Activated CD4-positive, alpha-beta memory T cell treated with anti-CD3 and anti-CD28 coated beads, Interleukin-2, amount 10 ng/mL, durations not matched to agents 7 days and 5 days (primary cell): ENCODE results near the gene RBBP8NL. TPM values are rescaled to one million over a fixed set of nuclear protein-coding genes. Genes with fewer than 3 reads are reported as not detected.

ENCODE experiments used
- CTCF ChIA-PET: fragments of 350-600 bp; sonication (Branson Sonifier 250); formaldehyde crosslinking; loops from one replicate; lab custom pipeline; 2021; ENCODE audit warnings: antibody characterized with exemption, inconsistent platforms; lab: Charles Lee
- POLR2A ChIA-PET: fragments of 350-600 bp; sonication (Branson Sonifier 250); formaldehyde crosslinking; loops from one replicate; lab custom pipeline; 2021; ENCODE audit warnings: antibody characterized with exemption; lab: Charles Lee
- DNase-seq: peaks from one replicate; pipeline ENCODE4 v3.0.0-alpha.2; 2020
- H3K27ac Mint-ChIP-seq: one replicate; pipeline ENCODE4 v1.8.0; 2021; ENCODE audit warnings: mild to moderate bottlenecking, mixed read lengths
- H3K27me3 Mint-ChIP-seq: one replicate; pipeline ENCODE4 v1.8.0; 2021; ENCODE audit warnings: mixed read lengths
- H3K36me3 Mint-ChIP-seq: one replicate; pipeline ENCODE4 v1.8.0; 2021; ENCODE audit warnings: low read depth, mixed read lengths
- H3K4me1 Mint-ChIP-seq: one replicate; pipeline ENCODE4 v1.8.0; 2021; ENCODE audit warnings: mixed read lengths
- H3K4me3 Mint-ChIP-seq: one replicate; pipeline ENCODE4 v1.8.0; 2021; ENCODE audit warnings: mild to moderate bottlenecking, mixed read lengths
- H3K9me3 Mint-ChIP-seq: one replicate; pipeline ENCODE4 v1.8.0; 2021; ENCODE audit warnings: mixed read lengths
- total RNA-seq, 2 experiments: library from RNA; stranded (reverse); gene quantifications; one replicate each; pipeline ENCODE4 v1.2.3, GENCODE V29; 2021

The RBBP8NL gene, protein sequence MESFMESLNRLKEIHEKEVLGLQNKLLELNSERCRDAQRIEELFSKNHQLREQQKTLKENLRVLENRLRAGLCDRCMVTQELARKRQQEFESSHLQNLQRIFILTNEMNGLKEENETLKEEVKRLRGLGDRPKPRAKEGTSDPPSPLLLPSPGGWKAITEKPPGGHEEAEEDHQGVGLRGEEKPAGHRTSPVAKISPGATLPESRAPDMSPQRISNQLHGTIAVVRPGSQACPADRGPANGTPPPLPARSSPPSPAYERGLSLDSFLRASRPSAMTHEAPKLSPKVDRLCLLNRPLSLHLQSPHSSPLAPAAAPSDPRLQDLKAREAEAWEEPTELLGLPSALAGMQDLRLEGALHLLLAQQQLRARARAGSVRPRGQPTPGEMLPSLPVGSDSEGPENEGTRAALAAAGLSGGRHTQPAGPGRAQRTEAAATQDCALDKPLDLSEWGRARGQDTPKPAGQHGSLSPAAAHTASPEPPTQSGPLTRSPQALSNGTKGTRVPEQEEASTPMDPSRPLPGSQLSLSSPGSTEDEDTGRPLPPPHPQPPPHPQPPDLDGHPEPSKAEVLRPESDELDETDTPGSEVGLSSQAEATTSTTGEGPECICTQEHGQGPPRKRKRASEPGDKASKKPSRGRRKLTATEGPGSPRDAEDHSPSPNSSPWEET
- not detected for total RNA-seq

DNA sequence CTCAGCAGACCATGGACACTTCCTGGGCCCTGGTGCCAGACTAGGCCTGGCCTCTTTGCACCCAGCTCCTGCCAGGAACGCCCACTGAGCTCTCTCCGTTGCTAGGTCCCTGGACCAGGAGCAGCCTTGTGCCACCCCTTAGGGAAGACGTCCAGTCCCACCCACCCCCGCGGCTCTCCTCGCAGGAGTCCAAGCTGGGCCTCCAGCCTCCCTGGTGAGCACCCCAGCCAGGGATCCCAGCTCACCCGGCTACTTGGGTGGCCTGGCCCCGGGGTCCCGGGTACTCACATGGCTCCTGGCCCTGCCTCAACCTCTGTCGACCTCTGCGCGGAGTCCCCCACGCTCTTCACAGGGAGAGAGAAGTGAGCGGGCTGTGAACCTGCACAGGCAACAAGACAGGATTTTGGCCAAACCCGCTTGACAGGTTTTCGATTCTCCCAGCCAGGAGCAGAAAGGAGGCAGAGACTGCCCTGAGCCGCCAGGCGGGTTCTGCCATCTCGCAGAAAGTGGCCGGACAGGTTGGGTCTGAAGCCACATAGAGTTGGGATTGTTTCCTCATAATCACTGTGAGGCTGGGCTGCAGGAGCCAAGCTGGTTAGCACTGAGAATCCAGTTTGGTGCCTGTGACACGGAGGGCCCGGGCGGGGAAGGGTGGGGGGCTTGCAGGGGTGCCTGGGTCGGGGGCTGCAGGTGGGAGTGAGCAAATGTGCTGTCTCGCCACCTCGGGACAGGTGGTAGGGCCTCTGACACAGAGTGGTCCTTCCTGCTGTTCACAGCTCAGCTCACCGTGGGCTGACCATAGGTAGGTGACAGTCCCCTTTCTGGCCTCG lies at the start of gene RBBP8NL:
RBBP8NL (minus strand) TSS at position 368 of the 830 bp plus-strand sequence. CDS start 7,892 bp downstream, outside the sequence.
- ChIA-PET POLR2A (no interaction called here), CTCF (no interaction called here)
- no peaks in the 10 kb centered on the region for H3K4me1 Mint-ChIP-seq

DNA sequence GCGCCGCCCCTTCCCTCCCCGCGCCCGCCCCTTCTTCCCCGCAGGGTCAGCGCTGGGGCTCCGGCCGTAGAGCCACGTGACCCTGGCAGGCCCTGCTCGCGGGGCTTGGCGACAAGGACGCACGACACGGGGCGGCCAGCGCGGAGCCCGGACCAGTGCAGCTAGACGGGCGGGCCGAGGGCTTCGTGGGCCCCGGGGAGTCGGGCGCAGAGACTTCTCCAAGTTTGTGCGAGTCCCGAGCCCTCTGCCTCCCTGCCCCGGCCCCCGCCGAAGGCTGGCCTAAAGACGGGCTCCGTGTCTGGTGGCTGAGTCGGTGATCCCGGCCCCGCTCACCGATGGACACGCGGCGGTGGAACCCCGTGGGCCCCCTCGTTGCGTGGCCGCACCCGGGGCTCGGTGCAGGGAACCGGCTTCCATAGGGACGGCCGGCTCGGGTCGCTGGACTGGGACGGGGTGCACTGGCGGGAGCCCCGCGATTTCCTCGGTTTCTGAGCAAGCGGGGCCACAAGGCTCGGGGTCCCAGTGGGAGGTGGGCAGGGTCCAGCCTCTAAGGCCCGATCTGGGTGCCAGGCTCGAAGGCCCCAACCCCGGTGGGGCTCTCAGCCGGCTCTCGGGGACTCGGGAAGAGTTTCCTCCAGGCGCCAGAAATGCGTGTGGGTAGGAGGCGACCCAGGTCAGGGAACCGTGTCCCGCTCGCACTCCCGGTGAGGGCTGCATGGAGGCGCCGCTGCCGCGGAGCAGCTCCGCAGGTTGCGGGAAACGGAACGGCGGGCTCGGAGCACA lies 48.9 kb upstream of the RBBP8NL start:
- no peaks in the 10 kb centered on the region for H3K9me3 Mint-ChIP-seq
- H3K36me3 Mint-ChIP-seq, result no peaks in the 10 kb centered on the region
- no peak overlapping the region for H3K4me3 Mint-ChIP-seq
- ChIA-PET POLR2A (interaction anchor here (0.7 kb wide), 1 partner anchor 797 kb away, joined by 5 read pairs; the partner anchor contains the start of gene ARFGAP1), CTCF (no interaction called here)
- DNase-seq, result no peak
- H3K27me3 Mint-ChIP-seq, result peaks cover 42% of the 10 kb centered on the region
- no peak overlapping the region for H3K27ac Mint-ChIP-seq
- no peaks in the 10 kb centered on the region for H3K4me1 Mint-ChIP-seq

More for the DNA sequence above, at the start of gene RBBP8NL:
- Mint-ChIP-seq H3K9me3 (no peaks in the 10 kb centered on the region), H3K27ac (no peak within 1 kb of the TSS), H3K4me3 (no peak within 1 kb of the TSS), H3K36me3 (no peaks in the 10 kb centered on the region), H3K27me3 (no peaks in the 10 kb centered on the region)
- DNase-seq, result no peak

DNA sequence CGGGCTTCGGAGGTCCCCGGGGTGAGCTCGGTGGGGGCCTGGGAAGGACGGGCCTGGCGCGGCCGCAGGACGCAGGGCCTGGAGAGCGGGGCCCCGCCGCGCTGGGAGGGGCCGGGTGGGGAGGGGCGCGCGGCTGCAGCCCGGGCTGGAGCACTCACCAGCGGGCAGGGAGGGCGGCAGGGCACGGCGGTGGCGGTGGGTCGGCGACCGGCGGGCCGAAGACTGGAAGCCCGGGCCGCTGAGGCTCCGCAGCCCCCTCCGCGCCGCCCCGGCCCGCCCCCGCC lies 48.4 kb upstream of the RBBP8NL start, which contains the start of gene GATA5:
GATA5 (minus strand) TSS at position 224 of the 284 bp plus-strand sequence. CDS start 474 bp downstream, outside the sequence.
- H3K9me3 Mint-ChIP-seq, result no peaks in the 10 kb centered on the region
- no peak within 1 kb of the TSS for H3K4me3 Mint-ChIP-seq
- ChIA-PET CTCF (no interaction called here), POLR2A (no interaction called here)
- peaks cover 42% of the 10 kb centered on the region for H3K27me3 Mint-ChIP-seq
- H3K4me1 Mint-ChIP-seq, result no peaks in the 10 kb centered on the region
- no peaks in the 10 kb centered on the region for H3K36me3 Mint-ChIP-seq
- no peak for DNase-seq
- no peak within 1 kb of the TSS for H3K27ac Mint-ChIP-seq

DNA sequence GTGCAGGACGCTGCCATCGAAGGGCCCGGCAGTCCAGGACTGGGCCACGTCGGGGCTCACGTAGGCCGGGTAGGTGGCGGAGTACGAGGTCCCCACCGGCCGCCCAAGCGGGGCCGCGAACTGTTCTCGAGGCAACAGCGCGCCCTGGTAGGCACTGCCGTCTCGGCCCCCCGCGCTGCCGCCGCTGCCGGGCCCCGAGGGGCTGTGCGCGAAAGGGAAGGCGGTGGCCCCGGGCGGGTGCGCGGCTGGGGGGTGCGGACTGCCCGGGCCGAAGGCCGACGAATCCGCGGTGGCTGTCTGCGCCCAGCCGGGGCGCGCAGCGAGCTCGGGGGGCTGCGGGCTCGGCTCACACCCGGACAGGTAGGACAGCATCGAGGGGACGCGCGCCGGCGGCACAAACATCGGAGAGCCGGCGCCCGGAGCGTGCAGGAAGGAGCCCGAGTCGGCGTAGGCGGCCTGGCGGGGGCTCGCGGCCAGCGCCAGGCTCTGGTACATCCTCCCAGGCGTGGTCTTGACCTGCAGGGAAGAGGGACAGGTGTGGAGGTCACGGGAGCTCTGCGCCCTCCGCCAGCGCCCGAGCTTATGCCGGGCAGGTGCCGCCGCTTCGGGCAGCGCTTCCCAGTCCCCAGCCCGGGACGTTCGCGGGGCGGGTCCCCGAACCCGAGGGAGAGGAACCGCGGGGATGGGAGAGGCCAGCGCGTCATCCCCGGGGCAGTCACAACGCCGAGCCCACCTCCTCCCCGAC lies 47.9 kb upstream of the RBBP8NL start:
- no peaks in the 10 kb centered on the region for H3K36me3 Mint-ChIP-seq
- no peaks in the 10 kb centered on the region for H3K9me3 Mint-ChIP-seq
- no peak overlapping the region for H3K27ac Mint-ChIP-seq
- no peaks in the 10 kb centered on the region for H3K4me1 Mint-ChIP-seq
- ChIA-PET CTCF (no interaction called here), POLR2A (no interaction called here)
- no peak overlapping the region for H3K4me3 Mint-ChIP-seq
- no peak for DNase-seq
- peaks cover 43% of the 10 kb centered on the region for H3K27me3 Mint-ChIP-seq

DNA sequence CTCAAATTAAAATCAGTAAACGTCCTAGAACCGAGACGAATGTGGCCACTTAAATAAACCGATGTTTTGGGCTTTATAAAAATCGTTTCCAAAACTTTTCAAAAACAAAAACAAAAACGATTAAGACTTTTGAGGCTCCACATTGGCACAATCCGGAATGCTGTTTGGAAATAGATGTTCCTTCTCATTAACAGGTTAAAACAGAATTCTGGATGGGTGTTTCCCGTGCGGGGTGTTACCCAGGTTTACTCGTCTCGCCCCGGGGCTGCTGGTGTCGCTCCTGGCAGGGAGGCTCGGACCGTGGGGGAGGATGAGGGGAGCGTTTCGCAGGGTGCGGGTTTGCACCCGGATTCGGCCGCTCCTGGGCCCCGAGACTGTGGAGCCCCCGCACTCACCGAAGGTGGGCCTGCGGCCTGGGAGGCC lies 47.3 kb upstream of the RBBP8NL start:
- H3K36me3 Mint-ChIP-seq, result no peaks in the 10 kb centered on the region
- no peak for DNase-seq
- no peaks in the 10 kb centered on the region for H3K4me1 Mint-ChIP-seq
- CTCF ChIA-PET, result no interaction called here
- POLR2A ChIA-PET, result no interaction called here
- no peaks in the 10 kb centered on the region for H3K9me3 Mint-ChIP-seq
- H3K27ac Mint-ChIP-seq, result no peak overlapping the region
- H3K4me3 Mint-ChIP-seq, result no peak overlapping the region
- H3K27me3 Mint-ChIP-seq, result peaks cover 47% of the 10 kb centered on the region

DNA sequence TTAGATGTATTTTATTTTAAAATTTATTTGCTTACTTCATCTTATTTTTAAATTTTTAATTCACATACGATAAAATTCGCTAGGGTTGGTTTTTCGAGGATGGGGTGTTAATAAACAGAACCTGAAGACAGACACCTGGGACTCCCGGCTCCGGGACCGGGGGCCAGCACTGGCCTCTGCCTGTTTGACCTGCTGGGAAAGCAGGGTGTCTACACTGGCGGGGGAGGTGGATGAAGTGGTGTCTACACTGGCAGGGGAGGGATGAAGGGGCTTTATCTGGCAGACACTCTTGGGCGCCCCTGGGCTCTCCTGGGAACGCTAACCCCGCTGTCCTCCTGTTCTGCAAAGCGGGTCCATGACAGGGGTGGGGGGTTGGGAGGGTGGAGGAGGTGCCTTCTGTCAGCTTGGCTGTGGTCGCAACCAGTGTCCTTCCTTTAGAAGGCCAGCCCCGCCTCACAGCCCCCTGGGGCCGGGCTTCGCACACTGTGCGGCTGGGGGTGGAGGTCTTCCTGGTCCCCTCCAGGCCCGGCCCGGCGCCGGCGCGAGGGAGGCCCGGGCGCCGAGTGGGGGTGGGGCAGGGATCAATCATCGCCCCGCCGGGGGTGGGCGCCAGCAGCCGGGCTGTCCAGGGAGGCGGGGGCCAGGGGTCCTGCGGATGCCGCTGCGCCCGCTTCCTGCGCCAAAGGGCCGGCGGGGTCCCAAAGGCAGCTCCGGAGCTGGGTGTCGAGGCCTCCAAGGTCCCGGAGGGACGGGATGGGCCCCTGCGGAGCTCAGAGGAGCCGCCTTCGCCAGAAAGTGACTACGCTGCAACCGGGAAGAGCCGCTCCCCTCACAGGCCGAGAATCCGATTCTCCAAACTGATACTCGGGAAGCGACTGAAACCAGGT lies 46.6 kb upstream of the RBBP8NL start:
- Mint-ChIP-seq H3K9me3 (no peaks in the 10 kb centered on the region), H3K36me3 (no peaks in the 10 kb centered on the region), H3K4me1 (no peaks in the 10 kb centered on the region), H3K27ac (no peak overlapping the region), H3K27me3 (peaks cover 40% of the 10 kb centered on the region), H3K4me3 (no peak overlapping the region)
- ChIA-PET POLR2A (no interaction called here), CTCF (no interaction called here)
- DNase-seq, result no peak

DNA sequence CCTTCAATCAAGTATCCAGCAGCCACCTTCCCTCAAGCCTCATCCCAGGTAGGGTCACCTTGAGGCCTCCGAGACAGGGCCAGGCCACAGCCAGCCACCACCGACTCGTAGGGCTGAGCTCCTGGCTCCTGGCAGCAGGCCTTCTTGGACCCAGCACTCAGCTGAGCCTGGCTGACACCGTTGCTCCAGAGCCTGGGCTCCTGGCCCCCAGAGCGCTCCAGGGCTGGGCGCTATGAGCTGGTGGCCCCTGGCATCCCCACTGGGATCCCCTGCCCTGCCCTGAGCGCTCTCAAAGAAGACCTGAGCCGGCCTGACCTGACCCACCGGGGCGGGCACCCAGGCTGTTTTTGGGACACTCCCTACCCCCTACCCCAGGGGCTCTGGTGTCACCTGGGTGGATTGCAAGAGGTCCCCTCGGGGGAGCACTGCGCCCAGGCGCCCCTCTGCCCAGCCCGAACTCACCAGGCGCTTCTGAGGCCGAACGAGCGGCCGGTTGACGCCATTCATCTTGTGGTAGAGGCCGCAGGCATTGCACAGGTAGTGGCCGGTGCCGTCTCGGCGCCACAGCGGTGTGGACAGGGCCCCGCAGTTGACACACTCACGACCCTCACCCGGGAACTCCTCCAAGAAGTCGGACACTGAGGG lies 45.7 kb upstream of the RBBP8NL start:
- H3K4me1 Mint-ChIP-seq, result no peaks in the 10 kb centered on the region
- peaks cover 31% of the 10 kb centered on the region for H3K27me3 Mint-ChIP-seq
- no peak overlapping the region for H3K4me3 Mint-ChIP-seq
- H3K9me3 Mint-ChIP-seq, result no peaks in the 10 kb centered on the region
- ChIA-PET CTCF (no interaction called here), POLR2A (no interaction called here)
- no peaks in the 10 kb centered on the region for H3K36me3 Mint-ChIP-seq
- no peak for DNase-seq
- H3K27ac Mint-ChIP-seq, result no peak overlapping the region

DNA sequence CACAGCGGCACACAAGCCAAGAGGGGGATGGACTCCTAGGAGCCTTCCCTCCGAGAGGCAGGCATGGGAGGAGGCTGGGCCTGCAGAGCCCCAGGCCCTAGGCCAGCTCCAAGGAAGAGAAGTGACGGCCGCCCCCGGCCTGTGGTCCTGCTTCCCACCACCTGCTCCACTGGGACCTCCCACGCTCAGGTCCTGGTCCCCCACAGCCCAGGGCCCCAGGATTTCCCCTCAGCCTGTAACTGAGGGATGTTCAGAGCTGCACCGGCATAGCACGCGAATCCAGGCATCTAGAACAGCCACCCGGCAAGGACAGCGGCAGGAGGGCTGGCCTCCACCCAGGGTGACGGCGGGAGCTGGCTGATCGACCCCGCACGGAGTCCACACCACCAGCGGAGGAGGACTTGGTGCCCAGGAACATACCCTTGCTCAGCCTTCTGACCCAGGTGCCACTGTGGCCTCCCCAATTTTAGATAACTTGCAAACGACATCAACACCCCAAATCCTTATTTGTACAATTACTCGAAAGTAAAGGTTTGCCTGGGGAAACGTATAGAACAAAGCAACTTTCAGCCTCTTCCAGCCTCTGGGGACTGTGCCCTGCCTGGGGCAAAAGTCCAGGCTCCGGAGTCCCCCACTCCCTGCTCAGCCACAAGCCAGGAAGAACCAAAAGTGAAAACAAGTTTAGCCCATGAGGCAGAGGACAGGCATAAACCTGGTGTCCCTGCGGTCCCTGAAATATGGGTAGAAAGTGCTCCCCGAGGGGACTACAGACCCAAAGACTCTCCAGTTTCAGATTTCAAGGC lies 45.0 kb upstream of the RBBP8NL start:
- ChIA-PET POLR2A (no interaction called here), CTCF (no interaction called here)
- no peak for DNase-seq
- no peak overlapping the region for H3K4me3 Mint-ChIP-seq
- peaks cover 25% of the 10 kb centered on the region for H3K27me3 Mint-ChIP-seq
- H3K4me1 Mint-ChIP-seq, result no peaks in the 10 kb centered on the region
- H3K9me3 Mint-ChIP-seq, result no peaks in the 10 kb centered on the region
- H3K36me3 Mint-ChIP-seq, result no peaks in the 10 kb centered on the region
- H3K27ac Mint-ChIP-seq, result no peak overlapping the region

DNA sequence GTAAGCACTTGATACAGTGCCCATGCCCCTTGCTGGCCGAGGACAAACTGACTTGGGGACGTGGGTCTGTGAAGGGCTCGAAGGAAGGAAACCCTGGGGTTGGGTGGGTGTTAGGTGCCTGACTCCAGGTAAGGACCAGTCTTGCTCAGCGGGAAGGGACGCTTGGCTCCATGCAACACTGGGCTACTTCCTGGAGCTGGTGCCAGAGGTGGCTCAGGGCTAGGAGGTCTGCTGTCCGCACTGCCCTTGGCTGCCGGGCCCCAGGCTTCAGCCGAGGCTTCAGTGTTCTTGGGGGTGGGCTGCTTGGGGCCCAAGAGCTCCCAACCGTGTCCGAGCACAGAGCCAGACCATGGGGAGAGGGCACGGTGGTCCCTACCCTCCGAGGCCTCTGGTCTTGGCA lies 43.1 kb upstream of the RBBP8NL start:
- ChIA-PET CTCF (no interaction called here), POLR2A (no interaction called here)
- Mint-ChIP-seq H3K27ac (no peak overlapping the region), H3K4me3 (no peak overlapping the region), H3K27me3 (peaks cover 20% of the 10 kb centered on the region), H3K36me3 (no peaks in the 10 kb centered on the region), H3K9me3 (no peaks in the 10 kb centered on the region), H3K4me1 (no peaks in the 10 kb centered on the region)
- DNase-seq, result no peak

DNA sequence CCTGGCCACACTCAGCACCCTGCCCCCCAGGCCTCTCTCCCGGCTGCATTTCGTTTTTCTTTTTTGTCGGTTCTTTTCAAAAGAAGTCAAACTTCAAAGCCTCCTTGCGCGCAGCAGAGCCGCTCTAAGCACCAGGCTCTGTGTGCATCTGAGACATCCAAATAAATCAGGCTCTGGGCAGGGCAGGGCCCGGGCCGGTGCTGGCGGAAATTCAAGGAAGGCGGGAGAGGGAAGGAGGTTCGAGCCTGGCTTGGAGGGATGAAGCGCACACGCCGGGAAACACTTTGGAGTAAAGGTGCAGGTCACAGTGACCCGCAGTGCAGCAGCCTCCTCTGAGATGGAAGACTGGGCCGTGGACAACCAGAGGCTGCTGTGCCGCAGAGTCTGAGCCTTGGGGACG lies 42.7 kb upstream of the RBBP8NL start:
- no peak for DNase-seq
- ChIA-PET CTCF (no interaction called here), POLR2A (no interaction called here)
- no peaks in the 10 kb centered on the region for H3K4me1 Mint-ChIP-seq
- H3K36me3 Mint-ChIP-seq, result no peaks in the 10 kb centered on the region
- no peaks in the 10 kb centered on the region for H3K9me3 Mint-ChIP-seq
- H3K27me3 Mint-ChIP-seq, result peaks cover 20% of the 10 kb centered on the region
- no peak overlapping the region for H3K27ac Mint-ChIP-seq
- H3K4me3 Mint-ChIP-seq, result no peak overlapping the region

DNA sequence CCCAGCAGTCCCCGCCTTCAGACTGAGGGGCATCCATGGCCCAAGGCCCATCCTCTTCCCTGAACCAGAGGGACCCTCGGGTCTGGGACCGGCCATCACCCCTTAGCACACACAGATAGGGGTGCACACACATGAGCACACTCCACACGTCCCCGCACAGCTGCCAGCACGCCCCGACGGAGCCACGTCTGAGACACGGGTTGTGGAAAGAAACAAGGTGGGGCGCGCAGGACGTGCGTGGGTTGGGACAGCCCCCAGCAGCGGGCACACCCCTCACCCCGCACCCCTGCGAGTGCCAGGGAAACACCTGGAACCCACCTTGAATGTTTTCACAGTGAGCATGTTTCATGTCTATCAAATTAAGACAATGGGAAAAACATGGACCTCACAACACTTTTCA lies 42.0 kb upstream of the RBBP8NL start:
- Mint-ChIP-seq H3K27me3 (peaks cover 16% of the 10 kb centered on the region), H3K4me3 (no peak overlapping the region), H3K9me3 (no peaks in the 10 kb centered on the region), H3K27ac (no peak overlapping the region), H3K36me3 (no peaks in the 10 kb centered on the region), H3K4me1 (no peaks in the 10 kb centered on the region)
- CTCF ChIA-PET, result no interaction called here
- POLR2A ChIA-PET, result no interaction called here
- DNase-seq, result no peak
